ENCODE results near the gene RADX. TPM values are rescaled to one million over a fixed set of nuclear protein-coding genes. Genes with fewer than 3 reads are reported as not detected.

RADX gene
- total RNA-seq, 2 experiments from 2014 or later: 6.9 to 7.4 TPM

Other genes starting within 250 kb of the RADX start
- gene RNF128, start 114.7 kb downstream of the RADX start, total RNA-seq: not detected
- 1 to 10 TPM in 1 of 2 experiments, under 1 TPM in 1; 0.99 to 1.1 TPM for gene TBC1D8B, start 190.7 kb downstream of the RADX start, total RNA-seq